Prostate gland (tissue), 2 donors: ENCODE data around the gene TAAR6.

ENCODE experiments used
- POLR2A ChIP-seq: fragments of 450-650 bp; IDR thresholded peaks from one replicate; pipeline ENCODE4 v1.6.1; 2016; ENCODE audit warnings: antibody characterized with exemption, mild to moderate bottlenecking
- POLR2AphosphoS5 ChIP-seq: sonication (generic); formaldehyde crosslinking; IDR thresholded peaks from one replicate; pipeline ENCODE4 v1.6.1; 2017; ENCODE audit warnings: antibody characterized with exemption
- TF ChIP-seq, protein P1 (sequence below), 4 experiments: fragments of 200-600 bp in 2 of 4; fragments of 450-650 bp in 2 of 4; sonication (generic) in 2 of 4; IDR thresholded peaks; 1 replicate in 3 of 4; 2 replicates in 1 of 4; pipeline ENCODE4 v1.5.1; 2016 to 2019; ENCODE audit warnings: antibody characterized with exemption in 4 of 4, mild to moderate bottlenecking in 2 of 4, moderate library complexity in 2 of 4

DNA sequence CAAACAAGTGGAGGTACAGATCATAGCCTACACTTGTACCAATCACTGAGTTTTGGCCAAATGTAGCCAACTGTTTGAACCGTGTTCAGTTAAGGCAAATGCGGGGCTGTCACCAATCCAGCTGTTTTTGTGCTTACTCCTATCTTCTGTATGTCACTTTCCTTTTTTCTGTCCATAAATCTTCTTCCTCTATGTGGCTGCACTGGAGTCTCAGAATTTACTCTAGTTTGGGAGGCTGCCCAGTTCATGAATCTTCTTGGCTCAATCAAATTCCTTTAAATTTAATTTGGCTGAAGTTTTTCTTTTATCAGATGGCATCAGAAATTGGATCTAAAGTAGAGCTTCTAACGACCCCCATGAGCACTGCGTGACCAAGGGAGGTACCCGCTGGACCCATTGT, 45.5 kb upstream of the TAAR6 start:
- TF ChIP-seq POLR2A: no peak
- TF ChIP-seq, protein P1, sequence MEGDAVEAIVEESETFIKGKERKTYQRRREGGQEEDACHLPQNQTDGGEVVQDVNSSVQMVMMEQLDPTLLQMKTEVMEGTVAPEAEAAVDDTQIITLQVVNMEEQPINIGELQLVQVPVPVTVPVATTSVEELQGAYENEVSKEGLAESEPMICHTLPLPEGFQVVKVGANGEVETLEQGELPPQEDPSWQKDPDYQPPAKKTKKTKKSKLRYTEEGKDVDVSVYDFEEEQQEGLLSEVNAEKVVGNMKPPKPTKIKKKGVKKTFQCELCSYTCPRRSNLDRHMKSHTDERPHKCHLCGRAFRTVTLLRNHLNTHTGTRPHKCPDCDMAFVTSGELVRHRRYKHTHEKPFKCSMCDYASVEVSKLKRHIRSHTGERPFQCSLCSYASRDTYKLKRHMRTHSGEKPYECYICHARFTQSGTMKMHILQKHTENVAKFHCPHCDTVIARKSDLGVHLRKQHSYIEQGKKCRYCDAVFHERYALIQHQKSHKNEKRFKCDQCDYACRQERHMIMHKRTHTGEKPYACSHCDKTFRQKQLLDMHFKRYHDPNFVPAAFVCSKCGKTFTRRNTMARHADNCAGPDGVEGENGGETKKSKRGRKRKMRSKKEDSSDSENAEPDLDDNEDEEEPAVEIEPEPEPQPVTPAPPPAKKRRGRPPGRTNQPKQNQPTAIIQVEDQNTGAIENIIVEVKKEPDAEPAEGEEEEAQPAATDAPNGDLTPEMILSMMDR (IDR thresholded peaks at IDR 0.05): no peak
- TF ChIP-seq POLR2AphosphoS5: no peak
